Measurements from ENCODE around the gene CRMP1.

DNA sequence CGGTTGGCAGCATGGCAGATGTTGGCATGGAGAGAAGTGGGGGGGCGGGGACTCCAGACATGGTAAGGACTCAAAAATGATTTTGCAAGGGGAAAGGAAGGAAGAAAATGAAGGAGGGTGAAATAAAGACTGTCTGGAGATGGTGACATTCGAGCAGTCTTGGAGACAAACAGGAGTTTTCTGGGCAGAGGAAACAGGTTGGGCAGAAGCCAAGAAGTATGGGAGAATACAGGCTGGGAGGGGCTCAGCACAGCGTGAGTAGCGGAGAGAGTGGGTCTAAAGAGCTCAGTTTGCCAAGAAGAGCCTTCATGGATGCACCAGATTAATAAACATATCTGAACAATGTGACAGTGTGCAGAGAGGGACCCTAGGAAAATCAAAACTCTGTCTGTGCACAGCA is 13.3 kb upstream of the CRMP1 start:
- TF ChIP-seq, protein P1, sequence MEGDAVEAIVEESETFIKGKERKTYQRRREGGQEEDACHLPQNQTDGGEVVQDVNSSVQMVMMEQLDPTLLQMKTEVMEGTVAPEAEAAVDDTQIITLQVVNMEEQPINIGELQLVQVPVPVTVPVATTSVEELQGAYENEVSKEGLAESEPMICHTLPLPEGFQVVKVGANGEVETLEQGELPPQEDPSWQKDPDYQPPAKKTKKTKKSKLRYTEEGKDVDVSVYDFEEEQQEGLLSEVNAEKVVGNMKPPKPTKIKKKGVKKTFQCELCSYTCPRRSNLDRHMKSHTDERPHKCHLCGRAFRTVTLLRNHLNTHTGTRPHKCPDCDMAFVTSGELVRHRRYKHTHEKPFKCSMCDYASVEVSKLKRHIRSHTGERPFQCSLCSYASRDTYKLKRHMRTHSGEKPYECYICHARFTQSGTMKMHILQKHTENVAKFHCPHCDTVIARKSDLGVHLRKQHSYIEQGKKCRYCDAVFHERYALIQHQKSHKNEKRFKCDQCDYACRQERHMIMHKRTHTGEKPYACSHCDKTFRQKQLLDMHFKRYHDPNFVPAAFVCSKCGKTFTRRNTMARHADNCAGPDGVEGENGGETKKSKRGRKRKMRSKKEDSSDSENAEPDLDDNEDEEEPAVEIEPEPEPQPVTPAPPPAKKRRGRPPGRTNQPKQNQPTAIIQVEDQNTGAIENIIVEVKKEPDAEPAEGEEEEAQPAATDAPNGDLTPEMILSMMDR (IDR thresholded peaks at IDR 0.05; ENCODE audit: extremely low read depth in 1 of 2, insufficient read depth in 1 of 2, low read depth in 1 of 2, low read length in 2 of 2): no peak
- TF ChIP-seq, protein P2, sequence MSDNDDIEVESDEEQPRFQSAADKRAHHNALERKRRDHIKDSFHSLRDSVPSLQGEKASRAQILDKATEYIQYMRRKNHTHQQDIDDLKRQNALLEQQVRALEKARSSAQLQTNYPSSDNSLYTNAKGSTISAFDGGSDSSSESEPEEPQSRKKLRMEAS (IDR thresholded peaks at IDR 0.05; ENCODE audit: insufficient read depth, insufficient read length): no peak
- TF ChIP-seq POLR2A (IDR thresholded peaks at IDR 0.05; ENCODE audit: low read depth, low read length) (no peak), MYC (IDR thresholded peaks at IDR 0.05; ENCODE audit: low read depth, low read length) (no peak), EZH2 (IDR thresholded peaks at IDR 0.05; ENCODE audit: borderline replicate concordance, low read depth, low read length, severe bottlenecking) (no peak), POLR2AphosphoS5 (IDR thresholded peaks at IDR 0.05; ENCODE audit: insufficient read depth, low read depth, low read length) (no peak)
